Caki2 (cell line): ENCODE data around the gene EEF2K. TPM values are rescaled to one million over a fixed set of nuclear protein-coding genes. Genes with fewer than 3 reads are reported as not detected.
"Not testable (repeated sequence)": the region's sequence is repeated elsewhere in the genome, so short reads cannot be mapped to it uniquely, and the experiment has no call there.

ENCODE experiments used
- DNase-seq: peaks from one replicate; pipeline ENCODE4 v3.0.0-alpha.2; 2015; ENCODE audit warnings: low read depth
- in situ Hi-C: cut with HindIII; loops from 2 replicates; pipeline ENCODE4 v1.10.0; 2016; ENCODE audit warnings: low sequenced_read_pairs, low pct_unique_long_range_greater_than_20kb, mixed read lengths
- total RNA-seq: library from RNA; depleted of rRNA; stranded (reverse); fragments of >200 nt; shearing (Covaris generic); gene quantifications from 2 replicates; pipeline ENCODE4 v1.2.3, GENCODE V29; 2014; ENCODE audit warnings: low replicate concordance

Gene EEF2K
- total RNA-seq, 1 experiment from 2014 or later, result 16.2 TPM

DNA sequence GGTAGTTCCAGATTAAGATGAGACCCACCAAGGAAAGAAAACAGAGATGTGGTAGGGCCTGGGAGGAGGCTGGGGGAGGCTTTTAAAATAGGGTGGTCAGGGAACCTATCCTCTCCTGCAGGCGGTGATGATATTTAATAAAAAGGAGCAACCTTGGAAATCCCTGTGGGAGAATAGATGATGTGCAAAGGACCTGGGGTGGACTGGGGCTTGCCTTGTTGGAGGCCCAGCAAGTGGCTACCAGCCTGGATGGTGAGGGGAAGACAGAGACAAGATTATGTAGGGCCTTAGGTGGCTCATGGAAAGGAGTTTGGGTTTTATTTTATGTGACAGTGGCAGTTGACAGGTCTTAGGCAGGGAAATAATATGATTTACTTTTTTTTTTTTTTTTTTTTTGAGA, 93.0 kb downstream of the EEF2K start:
- in situ Hi-C loops, result no loop called here
- DNase-seq, result no peak

DNA sequence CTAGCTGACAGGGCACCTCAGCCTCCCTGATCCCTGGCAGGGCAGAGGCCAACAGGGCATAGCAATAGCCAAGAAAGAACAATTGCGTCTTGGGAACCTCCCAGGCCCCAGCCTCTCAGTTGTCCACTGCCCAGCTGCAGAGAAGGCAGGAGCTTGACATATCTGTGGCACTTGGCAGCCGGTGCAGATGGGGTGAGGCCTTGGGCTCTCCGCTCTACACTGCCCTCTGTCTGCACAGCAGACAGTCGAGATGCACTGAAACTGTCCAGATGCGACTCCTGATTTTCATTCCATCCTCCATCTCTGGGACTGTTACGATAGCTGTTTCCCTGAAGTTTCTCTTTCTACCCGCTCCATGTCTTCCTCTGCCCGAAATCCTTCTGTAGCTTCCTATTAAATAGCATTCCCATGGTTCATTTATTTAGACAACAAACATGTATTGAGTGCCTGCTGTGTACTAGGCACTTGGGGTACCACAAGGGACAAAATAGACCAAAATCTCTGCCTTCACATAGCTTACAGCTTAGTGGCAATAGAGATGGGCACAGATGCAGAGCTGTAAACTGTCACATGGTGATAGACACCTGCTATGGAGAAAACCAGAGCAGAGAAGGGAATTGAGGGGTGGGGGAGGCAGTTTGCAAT, 94.5 kb downstream of the EEF2K start:
- peak; percentile 39 for DNase-seq
- in situ Hi-C loops, result no loop called here

DNA sequence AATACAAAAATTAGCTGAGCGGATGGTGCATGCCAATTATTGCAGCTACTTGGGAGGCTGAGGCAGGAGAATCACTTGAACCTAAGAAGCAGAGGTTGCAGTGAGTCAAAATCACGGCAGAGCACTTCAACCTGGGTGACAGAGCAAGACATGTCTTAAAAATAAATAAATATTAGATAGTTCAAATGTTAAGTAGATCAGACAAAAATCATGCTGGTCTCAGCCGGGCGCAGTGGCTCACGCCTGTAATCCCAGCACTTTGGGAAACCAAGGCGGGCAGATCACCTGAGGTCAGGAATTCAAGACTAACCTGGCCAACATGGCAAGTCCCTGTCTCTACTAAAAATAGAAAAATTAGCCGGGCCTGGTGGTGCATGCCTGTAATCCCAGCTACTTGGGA, 95.3 kb downstream of the EEF2K start:
- DNase-seq, in situ Hi-C loops: not testable (repeated sequence)

DNA sequence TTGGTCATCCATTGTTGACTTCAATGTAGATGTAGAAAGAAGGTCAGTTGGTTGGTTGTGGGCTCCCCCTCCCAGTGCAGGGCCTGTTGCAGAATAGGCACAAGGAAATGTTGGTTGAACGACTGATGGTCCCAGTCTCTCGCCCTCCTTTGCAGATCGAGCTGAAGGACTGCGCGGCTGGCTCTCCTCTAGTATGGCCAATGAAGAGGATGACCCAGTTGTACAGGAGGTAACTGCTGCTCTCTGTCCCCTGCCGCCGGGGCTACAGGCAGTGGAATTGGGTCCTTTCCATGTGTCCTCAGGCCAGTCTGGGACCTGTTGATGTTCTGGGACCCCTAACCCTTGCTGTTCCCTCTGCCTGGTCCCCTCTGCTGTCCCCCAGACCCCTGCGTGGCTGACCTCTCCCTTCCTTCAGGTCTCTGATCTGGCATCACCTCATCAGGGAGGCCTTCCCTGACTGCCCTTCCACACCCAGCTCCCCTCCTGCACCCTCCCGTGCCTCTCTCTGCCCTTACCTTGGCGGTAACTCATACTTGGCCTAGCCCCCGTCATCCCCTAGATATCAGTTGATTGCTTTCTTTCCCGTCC, 96.8 kb downstream of the EEF2K start:
- in situ Hi-C loops, result no loop called here

DNA sequence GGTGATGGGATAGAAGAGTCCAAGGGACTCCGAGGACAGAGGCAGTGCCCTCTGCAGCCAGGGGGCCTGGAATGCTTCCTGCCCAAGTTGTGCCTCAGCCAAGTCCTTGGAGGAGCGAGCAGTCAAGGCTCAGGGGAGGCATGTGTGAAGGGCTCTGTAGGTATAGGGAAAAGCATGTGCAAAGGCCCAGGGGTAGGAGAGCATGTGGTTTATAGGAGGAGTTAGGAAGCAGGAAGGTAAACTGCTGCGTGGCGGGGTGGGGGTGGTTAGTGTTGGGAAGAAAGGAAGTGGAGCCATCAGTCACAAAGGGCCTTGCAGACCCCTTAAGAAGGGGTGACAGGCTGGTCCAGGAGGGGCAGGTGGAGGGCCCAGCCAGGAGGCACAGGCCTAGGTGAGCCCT, 98.3 kb downstream of the EEF2K start:
- DNase-seq, result no peak
- in situ Hi-C loops, result no loop called here

More for the DNA sequence above, 96.8 kb downstream of the EEF2K start:
- DNase-seq, result no peak

DNA sequence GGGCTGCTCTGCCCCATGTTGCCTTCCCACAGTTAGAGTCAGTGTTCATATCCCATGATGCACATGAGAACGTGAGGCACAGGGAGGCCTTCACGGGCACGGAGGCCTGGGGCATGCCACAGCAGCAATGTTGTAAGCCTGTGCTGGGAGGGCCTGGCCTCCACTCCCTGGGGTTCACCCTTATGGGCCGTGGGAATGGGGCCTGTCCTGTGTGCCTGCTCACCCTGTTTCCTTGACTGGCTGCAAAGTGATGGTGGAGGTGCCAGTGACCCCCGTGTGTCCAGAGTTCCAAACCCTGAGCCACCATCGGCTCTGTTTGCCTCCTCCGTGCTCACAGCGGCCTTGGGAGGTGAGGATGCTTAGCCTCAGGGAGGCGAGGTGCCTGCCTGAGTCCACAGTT, 100.7 kb downstream of the EEF2K start:
- no peak for DNase-seq
- in situ Hi-C loops, result no loop called here

- in situ Hi-C loops, result no loop called here
- no peak for DNase-seq
Measured at GRCh38 chr16:22307838-22308237, 101.8 kb downstream of the EEF2K start.

GRCh38 chr16:22308824-22309520, 102.9 kb downstream of the EEF2K start:
- DNase-seq, result no peak
- in situ Hi-C loops, result no loop called here

GRCh38 chr16:22311520-22311919, 105.4 kb downstream of the EEF2K start:
- no peak for DNase-seq
- in situ Hi-C loops, result no loop called here

DNA sequence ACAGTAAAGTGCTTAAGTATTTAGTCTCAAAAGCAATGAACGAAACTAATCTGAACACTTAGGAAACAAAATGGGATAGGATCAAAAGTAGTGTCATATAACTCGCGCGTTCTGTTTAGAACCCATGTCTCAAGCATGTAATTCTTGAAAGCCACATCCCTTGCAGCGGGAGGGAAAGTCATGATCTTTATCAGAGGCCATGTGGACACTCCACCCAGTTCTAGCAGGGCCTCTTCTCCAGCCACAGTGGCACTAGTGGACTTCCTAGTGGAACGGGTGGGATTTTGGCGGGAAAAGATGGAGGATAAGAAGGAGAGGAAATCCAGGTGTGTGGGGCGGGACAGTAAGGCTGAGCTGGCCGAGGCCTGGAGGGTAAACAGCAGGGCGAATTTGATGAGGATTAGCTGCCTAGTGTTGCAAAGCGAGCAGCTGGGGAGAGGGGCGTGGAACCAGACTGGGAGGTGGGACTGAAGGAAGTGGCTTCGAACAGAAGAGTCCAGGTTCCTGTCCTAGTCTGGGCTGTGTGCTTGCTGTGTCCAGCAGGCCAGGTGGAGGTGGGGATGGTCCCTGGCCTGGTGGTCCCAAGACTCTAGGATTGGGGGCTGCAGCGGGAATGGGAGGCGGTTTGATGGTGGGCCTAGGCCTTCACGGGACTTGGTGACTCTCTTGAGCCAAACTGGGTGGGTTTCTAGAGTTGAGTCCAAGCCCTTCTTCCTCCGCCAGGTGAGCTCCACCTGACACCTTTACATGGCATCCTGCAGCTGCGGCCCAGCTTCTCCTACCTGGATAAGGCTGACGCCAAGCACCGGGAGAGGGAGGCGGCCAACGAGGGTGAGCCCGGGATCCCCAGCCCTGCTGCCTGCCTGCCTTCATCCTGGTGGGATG, 107.1 kb downstream of the EEF2K start:
- no peak for DNase-seq
- in situ Hi-C loops, result no loop called here

DNA sequence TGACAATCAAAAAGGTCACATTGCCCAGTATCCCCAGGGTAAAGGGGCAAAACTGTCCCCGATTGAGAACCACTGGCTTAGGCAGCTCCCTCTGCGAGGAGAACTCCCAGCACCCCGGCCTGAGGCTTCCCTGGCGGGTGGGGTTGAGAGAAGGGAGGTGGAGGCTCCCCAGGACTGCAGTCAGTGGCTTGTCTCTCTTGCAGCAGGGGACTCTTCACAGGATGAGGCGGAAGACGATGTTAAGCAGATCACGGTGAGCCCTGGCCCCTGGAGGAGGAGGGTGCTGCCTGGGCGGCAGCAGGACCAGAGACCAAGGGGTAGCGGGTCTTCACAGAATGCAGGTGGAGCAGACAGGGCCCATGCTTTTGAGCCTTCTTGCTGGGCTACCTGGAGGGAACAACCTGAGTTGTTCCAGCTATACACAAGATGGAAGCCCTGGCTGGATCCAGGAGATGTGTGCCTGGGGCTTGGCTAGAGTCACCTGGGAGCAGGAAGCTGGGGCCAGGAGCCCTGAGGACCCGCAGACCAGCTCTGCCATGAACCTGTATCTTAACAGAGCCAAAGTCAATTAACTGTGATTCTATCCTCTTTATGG, 107.9 kb downstream of the EEF2K start:
- DNase-seq, result no peak
- in situ Hi-C loops, result no loop called here

DNA sequence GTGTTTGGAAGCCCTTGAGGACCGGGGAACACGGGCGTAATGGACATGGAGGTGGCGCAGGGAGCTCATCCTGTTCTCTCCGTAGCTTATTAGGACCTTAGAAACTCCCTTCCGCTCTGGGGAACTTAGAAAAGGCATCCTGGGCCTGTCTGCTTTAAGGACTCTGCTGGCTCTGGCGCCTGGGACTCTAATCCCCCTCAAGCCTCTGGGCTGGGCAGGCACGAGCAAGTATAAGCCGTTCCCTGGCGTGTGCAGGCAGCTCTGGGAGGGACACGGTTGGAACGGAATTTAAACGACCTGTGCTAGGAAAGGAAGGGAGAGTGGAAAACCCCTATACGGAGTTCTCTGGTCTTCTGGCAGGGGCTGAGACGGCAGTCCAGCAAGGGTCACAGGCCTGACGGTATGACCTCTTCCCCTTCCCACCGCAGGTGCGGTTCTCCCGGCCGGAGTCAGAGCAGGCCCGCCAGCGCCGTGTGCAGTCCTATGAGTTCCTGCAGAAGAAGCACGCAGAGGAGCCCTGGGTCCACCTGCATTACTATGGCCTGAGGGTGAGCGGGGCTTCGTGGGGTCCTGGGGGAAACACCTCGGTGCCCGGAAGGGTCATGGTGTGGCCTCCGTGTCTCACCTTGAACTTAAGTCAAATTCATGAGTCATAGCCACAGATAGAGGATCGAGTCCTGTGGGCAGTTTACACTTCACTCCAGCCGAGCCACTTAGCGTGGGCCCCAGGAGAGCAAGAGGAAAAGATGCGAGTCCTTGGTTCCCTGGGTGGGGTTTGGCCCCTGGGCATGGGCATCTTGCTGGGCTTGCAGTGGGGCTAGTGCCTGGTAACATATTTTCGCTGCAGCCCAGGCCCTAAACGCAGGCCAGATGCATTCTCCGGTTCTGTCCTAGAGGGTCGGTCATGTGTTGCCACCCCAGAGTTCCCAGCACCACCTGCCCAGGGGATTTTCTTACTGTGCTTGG, 108.9 kb downstream of the EEF2K start:
- DNase-seq, result no peak
- in situ Hi-C loops, result no loop called here

DNA sequence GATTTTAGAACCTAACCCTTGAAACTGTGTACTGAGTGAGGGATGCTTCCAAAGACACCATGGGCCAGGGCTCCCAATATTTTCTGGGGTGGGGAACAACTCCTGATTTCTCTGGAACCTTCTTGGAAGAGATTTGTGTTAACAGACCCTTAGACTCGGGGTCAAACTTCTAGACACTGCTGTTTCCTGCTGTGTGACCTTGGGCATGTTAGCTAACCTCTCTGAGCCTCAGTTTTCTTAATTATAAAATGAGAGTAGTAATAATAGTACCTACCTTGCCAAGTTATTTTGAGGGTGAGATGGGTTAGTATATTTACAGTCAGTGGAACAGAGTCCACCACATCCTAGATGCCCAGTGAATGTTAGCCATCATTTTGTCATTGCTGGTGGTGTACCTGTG, 109.9 kb downstream of the EEF2K start:
- in situ Hi-C loops, result no loop called here
- no peak for DNase-seq

GRCh38 chr16:22316411-22316811, 110.3 kb downstream of the EEF2K start:
- DNase-seq, result no peak
- in situ Hi-C loops, result no loop called here

- DNase-seq, result no peak
- in situ Hi-C loops, result no loop called here
Measured at GRCh38 chr16:22317001-22317530, 111.0 kb downstream of the EEF2K start.

- DNase-seq, result no peak
- in situ Hi-C loops, result no loop called here
Measured at GRCh38 chr16:22317625-22318024, 111.5 kb downstream of the EEF2K start.

- in situ Hi-C loops, result no loop called here
Measured at GRCh38 chr16:22318690-22319358, 112.7 kb downstream of the EEF2K start.

More at GRCh38 chr16:22318690-22319358, 112.7 kb downstream of the EEF2K start:
- DNase-seq, result peak; percentile 46
